HG03457 (cell line): Measurements from ENCODE around the gene CD151.

Source experiments
- ATAC-seq: cut with Tn5 transposase; IDR thresholded peaks from one replicate; pipeline ENCODE4 v1.9.1; 2021; ENCODE audit warnings: moderate number of reproducible peaks; ENCODE audit not compliant: unreplicated experiment

The CD151 gene

DNA sequence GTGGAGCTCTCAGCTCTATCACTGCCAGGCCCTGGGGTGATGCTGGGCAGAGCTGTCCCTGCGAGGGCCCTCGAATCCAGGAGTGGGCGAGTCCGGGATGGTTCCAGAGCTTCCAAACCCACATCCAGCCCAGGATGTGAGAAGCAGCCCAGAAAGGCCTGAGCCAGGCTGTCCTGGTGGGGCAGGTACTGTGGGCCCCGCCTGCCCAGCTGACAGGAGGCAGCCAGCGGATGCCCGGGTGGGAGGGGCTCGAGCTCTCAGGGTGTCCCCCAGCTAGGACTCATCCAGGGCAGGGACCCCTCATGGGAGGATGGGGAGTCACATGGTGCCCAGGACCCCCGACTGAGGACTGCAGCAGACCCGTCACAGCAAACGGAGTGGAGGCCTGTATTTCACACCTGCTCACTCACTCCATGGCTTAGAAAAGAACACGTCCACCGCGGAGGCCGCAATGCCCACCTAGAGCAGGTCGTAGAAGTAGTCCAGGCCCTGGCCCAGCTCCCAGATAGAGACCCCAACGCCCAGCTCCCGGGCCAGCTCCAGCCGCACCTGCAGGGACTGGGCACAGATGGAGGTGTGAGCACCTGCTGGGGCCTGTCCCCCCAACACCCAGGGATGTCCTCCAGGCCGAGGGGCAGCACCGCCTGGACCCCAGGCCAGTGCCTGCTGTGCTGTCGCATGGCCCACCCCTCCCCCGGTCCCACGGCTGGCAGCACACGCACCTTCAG, 36.8 kb downstream of the CD151 start:
- ATAC-seq: no peak

- no peak for ATAC-seq
Observed at GRCh38 chr11:870127-870413, 37.3 kb downstream of the CD151 start.

- no peak for ATAC-seq
Observed at GRCh38 chr11:870418-870817, 37.7 kb downstream of the CD151 start.

GRCh38 chr11:871472-871871, 38.7 kb downstream of the CD151 start:
- ATAC-seq: no peak

GRCh38 chr11:872799-873198, 40.0 kb downstream of the CD151 start:
- no peak for ATAC-seq

- no peak for ATAC-seq
Observed at GRCh38 chr11:873706-874105, 41.0 kb downstream of the CD151 start.

- no peak for ATAC-seq
Observed at GRCh38 chr11:875203-875602, 42.5 kb downstream of the CD151 start.

- no peak for ATAC-seq
Observed at GRCh38 chr11:875769-876301, 43.1 kb downstream of the CD151 start.

DNA sequence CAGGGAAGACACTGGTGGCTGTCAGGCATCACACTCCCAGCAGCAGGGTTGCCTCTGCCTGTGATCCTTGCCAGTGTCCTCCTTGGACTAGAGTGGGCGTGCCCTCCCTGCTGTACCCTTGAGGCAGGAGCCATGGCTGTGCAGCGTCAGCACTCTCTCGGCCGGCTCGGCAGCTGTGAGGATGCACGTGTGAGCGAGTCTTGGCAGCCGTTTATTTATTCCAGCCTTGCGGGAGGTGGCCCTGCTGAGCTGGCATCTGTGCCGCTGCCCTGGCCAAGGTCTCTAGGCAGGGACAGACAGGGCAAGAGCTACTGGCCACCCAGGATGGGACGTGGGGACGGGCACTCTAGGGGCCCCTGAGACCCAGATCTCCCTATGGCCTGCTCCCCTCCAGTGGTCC, 43.8 kb downstream of the CD151 start:
- ATAC-seq: no peak

GRCh38 chr11:877565-877964, 44.8 kb downstream of the CD151 start:
- ATAC-seq: no peak

DNA sequence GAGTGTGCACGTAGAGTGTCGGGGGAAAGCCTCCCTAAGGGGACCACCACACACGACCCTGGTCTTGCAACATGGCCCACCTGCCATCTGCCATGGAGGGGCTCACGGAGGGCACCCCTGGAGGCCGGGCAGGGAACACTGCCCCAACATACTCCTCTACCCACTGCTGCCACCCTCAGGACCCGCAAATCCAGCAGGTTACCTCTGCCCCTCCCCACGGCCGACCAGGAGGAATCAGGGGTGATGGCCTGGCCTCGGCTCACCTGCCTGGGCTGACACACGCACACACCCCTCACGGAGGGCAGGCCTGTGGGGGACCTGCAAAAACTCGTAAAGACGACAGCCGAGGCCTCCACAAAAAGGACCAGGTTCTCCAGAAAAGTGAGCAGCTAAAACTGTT, 47.7 kb downstream of the CD151 start:
- ATAC-seq: no peak

DNA sequence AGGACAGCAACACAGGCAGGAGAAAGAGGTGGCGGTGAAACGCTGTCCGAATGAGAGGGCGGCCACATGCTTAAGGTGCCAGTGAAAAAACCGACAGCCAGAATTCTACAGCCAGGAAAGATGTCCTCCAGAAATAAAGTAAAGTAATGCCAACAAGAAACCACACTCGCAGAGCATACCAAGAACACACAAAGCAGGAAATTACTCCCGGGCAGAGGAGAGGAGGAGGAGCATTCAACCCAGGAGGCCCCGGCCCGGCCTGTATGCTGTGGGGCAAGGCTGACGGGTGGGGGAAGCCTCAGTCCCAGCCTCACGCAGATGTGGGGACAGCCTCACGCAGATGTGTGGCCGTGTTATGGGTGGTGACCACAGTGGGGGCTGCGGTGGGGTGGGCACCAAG, 49.8 kb downstream of the CD151 start:
- no peak for ATAC-seq

GRCh38 chr11:883527-883926, 50.8 kb downstream of the CD151 start:
- ATAC-seq: no peak

GRCh38 chr11:884578-885070, 51.9 kb downstream of the CD151 start:
- ATAC-seq: no peak

DNA sequence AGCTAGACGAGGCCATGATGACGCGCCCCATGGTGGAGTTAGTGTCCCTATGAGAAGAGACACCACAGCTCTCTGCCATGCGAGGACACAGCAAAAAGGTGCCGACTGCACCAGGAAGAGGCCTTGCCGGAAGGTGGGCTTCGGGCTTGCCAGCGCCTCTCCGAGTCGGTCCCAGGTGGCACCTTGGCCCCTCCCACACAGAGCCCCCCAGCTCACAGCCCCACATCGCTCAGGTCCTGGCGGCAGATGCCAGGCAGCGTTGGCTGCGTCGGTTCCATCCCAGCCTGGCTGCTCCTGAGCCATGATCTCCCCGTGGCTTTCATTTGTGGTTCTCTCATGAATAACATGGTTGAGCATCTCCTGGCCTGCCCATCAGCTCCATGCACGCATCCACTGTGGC, 53.8 kb downstream of the CD151 start:
- ATAC-seq: no peak

DNA sequence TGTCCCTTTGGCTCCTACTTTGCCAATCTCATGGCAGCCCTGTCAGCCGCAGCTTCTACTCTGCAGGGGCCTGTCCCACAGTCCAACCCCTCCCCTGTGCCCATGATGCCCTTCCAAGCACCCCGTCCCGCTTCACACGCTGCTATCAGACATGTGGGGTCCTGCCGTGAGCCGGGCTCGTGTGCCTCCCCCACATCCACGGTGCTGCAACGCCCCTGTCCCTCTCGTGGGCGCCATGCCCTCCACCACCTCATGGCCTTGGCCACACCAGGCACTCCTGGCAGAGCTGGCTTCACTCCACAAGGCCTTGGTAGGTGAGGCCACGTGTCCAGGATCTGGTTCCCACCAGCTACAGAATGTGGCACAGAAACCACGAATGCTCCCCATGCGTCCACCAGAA, 54.8 kb downstream of the CD151 start:
- ATAC-seq: no peak
